ENCODE results near the gene PHETA1.

PHETA1 gene

DNA sequence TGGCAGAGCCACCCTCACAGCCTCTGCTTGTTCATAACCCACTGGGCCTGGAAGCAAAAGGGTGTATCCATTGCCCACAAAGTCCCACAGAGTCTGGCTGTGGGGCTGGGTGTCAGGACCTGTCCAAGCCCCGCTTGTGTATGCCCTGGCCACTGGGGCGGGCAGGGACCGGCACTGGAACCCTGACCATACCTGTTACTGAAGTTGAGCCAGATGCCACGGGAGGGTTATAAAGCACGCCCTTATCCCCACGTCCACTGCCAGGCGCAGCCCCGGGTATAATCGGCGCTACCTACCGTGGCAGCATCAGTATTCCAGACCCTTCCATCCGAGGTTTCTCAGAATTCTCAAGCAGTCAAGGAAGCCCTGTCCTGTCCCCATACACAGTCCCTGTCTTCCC, 40.8 kb downstream of the PHETA1 start:
- Histone ChIP-seq H3K4me3 (ENCODE audit: low read depth in 1 of 2, low read length in 2 of 2) (no peak overlapping the region), H3K79me2 (ENCODE audit: insufficient read depth, low read length) (no peaks in the 10 kb centered on the region), H3K36me3 (ENCODE audit: insufficient read depth, low read length) (no peaks in the 10 kb centered on the region), H3K27ac (ENCODE audit: low read length) (no peak overlapping the region), H3K9ac (ENCODE audit: low read depth, low read length) (no peak overlapping the region), H3K27me3 (ENCODE audit: insufficient read depth, low read length, poor library complexity) (no peaks in the 10 kb centered on the region), H3K9me3 (ENCODE audit: insufficient read depth, low read length, severe bottlenecking) (no peaks in the 10 kb centered on the region), H3K4me1 (ENCODE audit: insufficient read depth, low read length) (no peaks in the 10 kb centered on the region), H3K4me2 (ENCODE audit: insufficient read depth, low read length) (no peak overlapping the region), H2AFZ (ENCODE audit: low read depth, low read length) (no peak overlapping the region), H4K20me1 (ENCODE audit: insufficient read depth, low read length) (no peaks in the 10 kb centered on the region)
- DNase-seq: no peak
- TF ChIP-seq CTCF (IDR thresholded peaks at IDR 0.05; ENCODE audit: borderline replicate concordance, extremely low read depth, low read length, poor library complexity, severe bottlenecking) (no peak), EZH2 (IDR thresholded peaks at IDR 0.05; ENCODE audit: borderline replicate concordance, low read depth, low read length, severe bottlenecking) (no peak)
- no peak for ATAC-seq (ENCODE audit: insufficient read depth, low read depth)

GRCh38 chr12:111327474-111327873, 41.4 kb downstream of the PHETA1 start:
- H3K27me3 ChIP-seq (ENCODE audit: insufficient read depth, low read length, poor library complexity): no peaks in the 10 kb centered on the region
- H3K36me3 ChIP-seq (ENCODE audit: insufficient read depth, low read length): no peaks in the 10 kb centered on the region
- H4K20me1 ChIP-seq (ENCODE audit: insufficient read depth, low read length): no peaks in the 10 kb centered on the region
- no peak for TF ChIP-seq CTCF (IDR thresholded peaks at IDR 0.05; ENCODE audit: borderline replicate concordance, extremely low read depth, low read length, poor library complexity, severe bottlenecking)
- TF ChIP-seq EZH2 (IDR thresholded peaks at IDR 0.05; ENCODE audit: borderline replicate concordance, low read depth, low read length, severe bottlenecking): no peak
- H2AFZ ChIP-seq (ENCODE audit: low read depth, low read length): no peak overlapping the region
- ATAC-seq (ENCODE audit: insufficient read depth, low read depth) (no peak), DNase-seq (no peak)
- no peak overlapping the region for H3K4me2 ChIP-seq (ENCODE audit: insufficient read depth, low read length)
- no peaks in the 10 kb centered on the region for H3K79me2 ChIP-seq (ENCODE audit: insufficient read depth, low read length)
- no peak overlapping the region for H3K9ac ChIP-seq (ENCODE audit: low read depth, low read length)
- no peaks in the 10 kb centered on the region for H3K4me1 ChIP-seq (ENCODE audit: insufficient read depth, low read length)
- no peak overlapping the region for H3K4me3 ChIP-seq (ENCODE audit: low read depth in 1 of 2, low read length in 2 of 2)
- H3K9me3 ChIP-seq (ENCODE audit: insufficient read depth, low read length, severe bottlenecking): no peaks in the 10 kb centered on the region
- H3K27ac ChIP-seq (ENCODE audit: low read length): no peak overlapping the region

- Histone ChIP-seq H2AFZ (ENCODE audit: low read depth, low read length) (no peak overlapping the region), H3K4me1 (ENCODE audit: insufficient read depth, low read length) (no peaks in the 10 kb centered on the region), H3K4me3 (ENCODE audit: low read depth in 1 of 2, low read length in 2 of 2) (no peak overlapping the region), H3K27me3 (ENCODE audit: insufficient read depth, low read length, poor library complexity) (no peaks in the 10 kb centered on the region), H3K27ac (ENCODE audit: low read length) (no peak overlapping the region), H3K79me2 (ENCODE audit: insufficient read depth, low read length) (no peaks in the 10 kb centered on the region), H3K4me2 (ENCODE audit: insufficient read depth, low read length) (no peak overlapping the region), H3K36me3 (ENCODE audit: insufficient read depth, low read length) (no peaks in the 10 kb centered on the region), H3K9ac (ENCODE audit: low read depth, low read length) (no peak overlapping the region), H4K20me1 (ENCODE audit: insufficient read depth, low read length) (no peaks in the 10 kb centered on the region), H3K9me3 (ENCODE audit: insufficient read depth, low read length, severe bottlenecking) (no peaks in the 10 kb centered on the region)
- DNase-seq (no peak), ATAC-seq (ENCODE audit: insufficient read depth, low read depth) (no peak)
- TF ChIP-seq CTCF (IDR thresholded peaks at IDR 0.05; ENCODE audit: borderline replicate concordance, extremely low read depth, low read length, poor library complexity, severe bottlenecking) (no peak), EZH2 (IDR thresholded peaks at IDR 0.05; ENCODE audit: borderline replicate concordance, low read depth, low read length, severe bottlenecking) (no peak)
Observed at GRCh38 chr12:111322336-111323250, 46.3 kb downstream of the PHETA1 start.

All from DND-41 (cell line).